Esophagus mucosa (tissue), 1 donor: ENCODE measurements around the gene ZNF165. TPM values are rescaled to one million over a fixed set of nuclear protein-coding genes. Genes with fewer than 3 reads are reported as not detected.
"Not testable (repeated sequence)": the region's sequence is repeated elsewhere in the genome, so short reads cannot be mapped to it uniquely, and the experiment has no call there.

Source experiments
- ATAC-seq: fragments of 200-7000 bp; cut with Tn5 transposase; one replicate; pipeline ENCODE4 v1.9.1; 2020
- total RNA-seq: library from RNA; stranded (reverse); gene quantifications from one replicate; pipeline ENCODE4 v1.2.4, GENCODE V29; 2023
- donor health status: DM: yes; HTN: yes; CAD: no.

The ZNF165 gene
- 3.0 TPM for total RNA-seq

DNA sequence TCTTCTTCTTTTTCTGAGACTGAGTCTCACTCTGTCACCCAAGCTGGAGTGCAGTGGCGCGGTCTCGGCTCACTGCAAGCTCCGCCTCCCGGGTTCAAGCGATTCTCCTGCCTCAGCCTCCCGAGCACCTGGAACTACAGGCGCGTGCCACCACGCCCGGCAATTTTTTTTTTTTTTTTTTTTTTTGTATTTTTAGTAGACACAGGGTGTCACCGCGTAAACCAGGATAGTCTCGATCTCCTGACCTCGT lies at the start of gene ZNF165:
Gene ZNF165 (plus strand): TSS at position 188 of the 250 bp plus-strand sequence. CDS start 4,913 bp downstream, outside the sequence.
- peak; percentile 32 for ATAC-seq

DNA sequence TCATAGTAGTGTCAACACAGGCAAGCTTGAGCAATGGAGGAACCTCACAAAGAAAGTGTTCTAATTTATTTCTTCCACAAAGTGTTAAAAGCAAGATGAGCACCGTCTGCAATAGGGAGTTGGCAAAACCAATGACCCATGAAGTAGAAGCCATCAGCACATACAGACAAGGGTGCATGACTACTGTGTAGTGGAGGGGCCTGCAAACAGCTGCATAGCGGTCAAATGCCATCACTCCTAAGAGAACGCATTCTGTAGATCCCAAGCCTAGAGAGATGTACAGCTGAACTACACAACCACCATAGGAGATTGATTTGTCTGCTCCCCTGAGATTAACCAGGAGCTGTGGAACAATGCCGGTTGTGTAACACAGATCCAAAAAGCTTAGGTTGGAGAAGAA lies 26.8 kb upstream of the ZNF165 start:
- ATAC-seq = no peak

DNA sequence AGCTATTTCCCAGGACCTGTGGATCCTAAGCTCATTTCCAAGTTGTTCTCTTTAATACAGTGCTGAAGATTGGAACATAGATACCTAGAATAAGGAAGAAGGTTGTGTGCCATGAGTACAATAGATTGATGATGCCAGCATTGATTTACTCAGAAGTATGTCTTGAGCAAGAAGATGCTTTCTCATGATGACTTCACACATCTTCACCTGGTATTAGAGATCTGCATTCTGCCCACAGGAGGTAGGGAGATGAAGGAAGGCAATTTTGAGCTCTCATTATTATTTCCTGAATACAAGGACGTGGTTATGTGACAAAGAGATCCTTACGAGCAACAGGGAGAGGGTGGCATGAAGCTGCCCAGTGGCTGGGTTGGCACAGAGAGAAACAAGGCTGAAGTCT lies 20.0 kb upstream of the ZNF165 start:
- ATAC-seq = no peak

DNA sequence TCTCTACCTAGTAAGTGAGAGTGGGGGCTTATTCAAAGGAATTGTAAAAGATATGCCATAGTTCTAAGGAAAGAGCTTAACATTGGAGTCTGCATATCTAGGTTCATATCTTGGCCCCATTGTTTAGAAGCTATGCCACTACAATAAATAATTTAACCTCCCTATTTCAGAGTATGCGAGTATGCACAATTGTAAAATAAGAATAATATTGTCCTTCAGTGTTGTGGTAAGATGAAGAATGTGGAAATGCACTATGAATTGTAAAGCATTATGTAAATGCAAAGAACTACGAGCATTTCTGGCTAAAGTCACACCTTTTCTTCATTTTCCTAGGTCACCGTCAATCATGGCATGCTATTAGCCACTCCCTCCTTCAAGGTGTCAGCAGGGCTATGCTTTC lies 16.1 kb upstream of the ZNF165 start:
- ATAC-seq = no peak

DNA sequence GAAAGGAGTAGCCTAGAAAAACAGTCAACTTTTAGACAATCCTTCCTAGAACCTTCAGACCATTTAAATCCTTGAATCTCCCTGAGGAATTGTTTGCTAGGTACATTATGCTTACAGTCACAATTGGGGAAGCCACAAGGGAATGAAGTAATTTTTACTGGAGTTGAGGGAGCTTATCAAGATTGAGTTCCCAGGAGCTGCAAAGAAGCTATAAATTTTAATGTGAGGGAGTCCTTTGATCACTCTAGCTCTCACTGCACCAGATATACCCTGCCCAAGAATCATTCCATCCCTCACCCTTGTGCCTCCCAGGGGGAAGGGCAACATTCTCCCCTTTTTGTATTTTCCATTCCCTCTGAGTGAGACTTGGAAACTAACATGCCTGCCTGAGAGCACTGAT lies 12.3 kb upstream of the ZNF165 start:
- no peak for ATAC-seq

DNA sequence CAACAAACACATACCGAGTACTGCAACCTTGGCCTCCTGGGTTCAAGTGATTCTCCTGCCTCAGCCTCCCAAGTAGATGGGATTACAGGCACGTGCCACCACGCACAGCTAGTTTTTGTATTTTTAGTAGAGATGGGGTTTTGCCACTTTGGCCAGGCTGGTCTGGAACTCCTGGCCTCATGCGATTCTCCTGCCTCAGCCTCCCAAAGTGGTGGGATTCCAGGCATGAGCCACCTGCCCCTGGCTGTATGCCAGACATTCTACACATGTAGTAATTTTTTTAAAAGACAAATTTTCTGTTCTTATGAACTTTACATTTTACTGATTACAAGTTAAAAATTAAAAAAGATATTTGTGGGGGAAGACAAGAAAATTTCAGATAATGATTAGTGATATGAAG lies 9.4 kb upstream of the ZNF165 start:
- not testable (repeated sequence) for ATAC-seq

DNA sequence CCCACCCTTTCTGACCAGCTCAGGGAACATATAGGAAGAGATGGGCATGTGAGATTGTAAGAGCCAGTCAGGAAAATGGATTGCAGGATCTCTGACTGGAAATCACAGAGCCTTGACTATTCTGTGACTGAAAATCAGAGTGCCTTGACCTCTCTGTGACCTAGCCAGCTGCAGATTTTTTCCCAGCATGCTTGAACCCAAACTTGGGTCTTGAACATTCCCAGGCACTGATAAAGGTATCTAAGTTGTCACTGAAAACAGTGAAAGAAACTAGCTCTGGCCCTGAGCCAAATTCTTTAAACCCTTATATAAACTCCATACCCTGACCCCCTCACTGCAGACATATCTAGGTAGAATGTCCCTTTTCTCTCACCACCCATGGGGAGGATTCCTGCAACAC lies 2.3 kb upstream of the ZNF165 start:
- ATAC-seq = no peak

DNA sequence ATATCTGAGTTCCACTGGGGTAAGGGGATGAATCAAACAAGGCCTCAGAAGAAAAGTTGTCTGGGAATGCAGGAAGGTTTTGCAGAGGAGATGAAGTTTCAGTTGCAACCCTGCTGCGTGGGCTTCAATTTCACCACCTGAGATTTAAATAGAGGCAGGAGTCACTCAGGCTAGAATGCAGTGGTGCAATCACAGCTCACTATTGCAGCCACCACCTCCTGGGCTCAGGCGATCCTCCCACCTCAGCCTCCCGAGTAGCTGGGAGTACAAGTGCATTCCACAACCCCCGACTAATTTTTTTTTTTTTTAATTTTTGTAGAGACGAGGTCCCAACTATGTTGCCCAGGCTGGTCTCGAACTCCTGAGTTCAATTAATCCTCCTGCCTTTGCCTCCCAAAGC lies 1.5 kb upstream of the ZNF165 start:
- no peak for ATAC-seq

DNA sequence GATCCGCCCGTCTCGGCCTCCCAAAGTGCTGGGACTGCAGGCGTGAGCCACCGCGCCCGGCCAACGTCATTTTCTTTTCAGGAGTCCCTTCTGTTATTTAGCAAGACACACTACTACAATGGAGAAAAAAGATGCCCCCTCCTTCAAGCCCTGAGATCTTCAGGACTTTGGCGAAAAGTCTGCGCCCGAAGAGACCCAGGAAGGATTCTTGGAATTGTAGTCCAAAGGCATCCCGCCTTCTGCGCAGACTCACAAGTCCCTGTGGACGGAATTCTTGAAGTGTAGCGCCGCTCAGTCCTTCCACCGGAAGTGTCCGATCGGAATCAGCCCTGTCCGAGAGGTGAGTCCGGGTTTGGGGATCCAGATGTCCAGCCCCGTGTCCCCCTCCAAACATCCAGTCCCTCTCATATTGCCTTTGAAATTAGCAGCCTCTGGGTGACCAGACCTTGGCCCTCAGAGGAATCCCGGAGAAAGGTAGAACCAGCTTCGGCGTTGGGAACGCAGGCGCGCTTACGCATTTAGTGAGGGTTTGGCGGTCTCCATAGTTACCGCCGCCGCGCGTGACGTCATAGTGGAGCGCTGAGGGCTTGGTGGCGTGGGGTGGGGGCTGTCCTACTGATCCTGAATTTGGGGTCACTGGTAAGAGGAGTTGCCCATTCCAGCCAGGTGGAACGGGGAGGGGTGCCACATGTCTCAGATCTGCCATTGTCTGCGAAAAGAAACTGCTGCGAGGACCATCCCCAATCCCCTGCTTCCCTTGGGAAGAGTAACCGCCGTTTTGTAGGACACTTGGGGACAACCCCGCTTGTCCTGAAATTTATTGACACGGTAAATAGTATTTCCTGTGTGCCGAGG lies 490 bp downstream of the ZNF165 start:
- peak; percentile 95 for ATAC-seq

DNA sequence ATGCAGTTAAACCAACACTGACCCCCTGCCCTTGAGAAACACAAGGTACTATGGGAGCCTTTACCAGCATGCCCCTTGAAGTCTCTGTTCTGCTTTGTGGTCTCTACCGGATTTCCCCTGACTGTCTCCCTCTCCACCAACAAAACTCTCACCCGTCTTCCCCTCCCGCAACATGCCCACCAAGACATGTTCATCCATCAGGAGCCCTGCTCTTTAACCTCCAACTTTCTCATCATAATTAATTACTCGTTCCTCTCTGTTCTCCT lies 1.1 kb downstream of the ZNF165 start:
- peak; percentile 11 for ATAC-seq

DNA sequence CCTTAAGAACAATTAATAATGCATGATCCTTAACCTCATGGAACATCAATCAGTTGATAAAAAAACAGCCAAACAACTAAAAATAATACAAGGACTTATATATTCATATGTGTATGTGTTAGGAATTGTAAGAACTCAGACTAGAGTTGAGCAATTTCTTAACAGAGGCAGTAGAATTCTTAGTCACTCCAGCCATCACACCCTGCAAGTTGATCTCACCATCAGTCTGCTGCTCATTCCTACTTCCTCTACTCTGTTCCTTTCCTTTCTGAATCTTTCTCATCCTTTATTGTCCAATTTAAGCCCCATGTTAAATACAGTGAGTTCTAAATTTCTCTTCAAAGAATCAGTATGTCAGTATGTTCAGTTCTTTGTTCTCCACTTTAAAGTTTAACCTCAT lies 2.6 kb downstream of the ZNF165 start:
- ATAC-seq = no peak

DNA sequence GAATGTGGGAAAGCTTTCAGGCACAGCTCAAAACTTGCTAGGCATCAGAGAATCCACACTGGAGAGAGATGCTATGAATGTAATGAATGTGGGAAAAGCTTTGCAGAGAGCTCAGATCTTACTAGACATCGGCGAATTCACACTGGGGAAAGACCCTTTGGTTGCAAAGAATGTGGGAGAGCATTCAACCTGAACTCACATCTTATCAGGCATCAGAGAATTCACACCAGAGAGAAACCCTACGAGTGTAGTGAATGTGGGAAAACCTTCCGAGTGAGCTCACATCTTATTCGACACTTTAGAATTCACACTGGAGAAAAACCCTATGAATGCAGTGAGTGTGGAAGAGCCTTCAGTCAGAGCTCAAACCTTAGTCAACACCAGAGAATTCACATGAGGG lies 8.7 kb downstream of the ZNF165 start:
- ATAC-seq = no peak

DNA sequence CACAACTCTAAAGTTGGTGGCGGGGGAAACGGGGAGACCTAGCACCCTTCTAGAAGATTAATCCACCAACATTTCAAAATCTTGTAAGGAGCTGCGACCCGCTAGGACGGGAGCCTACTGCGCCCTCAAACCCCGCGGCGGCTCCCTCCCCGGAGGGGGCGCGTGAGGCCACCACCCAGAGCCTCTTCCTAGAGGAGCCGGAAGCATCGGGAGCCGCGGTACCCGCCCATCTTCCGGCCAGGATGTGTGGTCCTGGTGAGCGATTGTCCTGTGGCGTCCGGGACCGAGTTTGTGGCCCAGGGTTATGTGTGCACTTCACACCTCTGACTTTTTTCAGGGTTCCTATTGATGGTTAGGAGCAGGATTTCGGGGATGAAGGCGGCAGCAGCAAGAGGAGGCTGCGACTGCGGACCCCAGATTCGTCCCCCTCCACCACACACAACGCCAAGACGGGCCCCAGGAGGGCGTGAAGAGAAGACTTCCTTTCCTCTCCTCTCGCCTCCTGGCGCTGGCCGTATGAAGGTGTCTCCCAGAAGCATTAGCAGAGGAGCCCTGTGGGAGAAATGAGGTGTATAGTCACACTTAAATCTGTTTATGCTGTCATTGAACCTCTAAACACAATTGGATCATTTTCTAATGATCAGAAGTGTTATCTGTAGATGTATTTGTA lies 10.7 kb downstream of the ZNF165 start:
- no peak for ATAC-seq

DNA sequence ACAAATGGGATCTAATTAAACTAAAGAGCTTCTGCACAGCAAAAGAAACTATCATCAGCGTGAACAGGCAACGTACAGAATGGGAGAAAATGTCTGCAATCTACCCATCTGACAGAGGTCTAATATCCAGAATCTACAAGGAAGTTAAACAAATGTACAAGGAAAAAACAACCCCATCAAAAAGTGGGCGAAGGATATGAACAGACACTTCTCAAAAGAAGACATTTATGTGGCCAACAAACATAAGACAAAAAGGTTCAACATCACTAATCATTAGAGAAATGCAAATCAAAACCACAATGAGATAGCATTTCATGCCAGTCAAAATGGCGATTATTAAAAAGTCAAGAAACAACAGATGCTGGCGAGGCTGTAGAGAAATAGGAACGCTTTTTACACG lies 21.9 kb downstream of the ZNF165 start:
- not testable (repeated sequence) for ATAC-seq

DNA sequence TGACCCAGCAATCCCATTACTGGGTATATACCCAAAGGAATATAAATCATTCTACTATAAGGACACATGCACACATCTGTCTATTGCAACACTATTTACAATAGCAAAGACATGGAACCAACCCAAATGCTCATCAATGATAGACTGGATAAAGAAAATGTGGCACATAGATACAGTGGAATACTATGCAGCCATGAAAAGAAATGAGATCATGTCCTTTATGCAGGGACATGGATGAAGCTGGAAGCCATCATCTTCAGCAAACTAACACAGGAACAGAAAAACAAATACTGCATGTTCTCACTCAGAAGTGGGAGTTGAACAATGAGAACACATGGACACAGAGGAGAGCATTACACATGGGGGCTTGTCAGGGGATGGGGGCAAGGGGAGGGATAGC lies 22.3 kb downstream of the ZNF165 start:
- ATAC-seq = not testable (repeated sequence)

DNA sequence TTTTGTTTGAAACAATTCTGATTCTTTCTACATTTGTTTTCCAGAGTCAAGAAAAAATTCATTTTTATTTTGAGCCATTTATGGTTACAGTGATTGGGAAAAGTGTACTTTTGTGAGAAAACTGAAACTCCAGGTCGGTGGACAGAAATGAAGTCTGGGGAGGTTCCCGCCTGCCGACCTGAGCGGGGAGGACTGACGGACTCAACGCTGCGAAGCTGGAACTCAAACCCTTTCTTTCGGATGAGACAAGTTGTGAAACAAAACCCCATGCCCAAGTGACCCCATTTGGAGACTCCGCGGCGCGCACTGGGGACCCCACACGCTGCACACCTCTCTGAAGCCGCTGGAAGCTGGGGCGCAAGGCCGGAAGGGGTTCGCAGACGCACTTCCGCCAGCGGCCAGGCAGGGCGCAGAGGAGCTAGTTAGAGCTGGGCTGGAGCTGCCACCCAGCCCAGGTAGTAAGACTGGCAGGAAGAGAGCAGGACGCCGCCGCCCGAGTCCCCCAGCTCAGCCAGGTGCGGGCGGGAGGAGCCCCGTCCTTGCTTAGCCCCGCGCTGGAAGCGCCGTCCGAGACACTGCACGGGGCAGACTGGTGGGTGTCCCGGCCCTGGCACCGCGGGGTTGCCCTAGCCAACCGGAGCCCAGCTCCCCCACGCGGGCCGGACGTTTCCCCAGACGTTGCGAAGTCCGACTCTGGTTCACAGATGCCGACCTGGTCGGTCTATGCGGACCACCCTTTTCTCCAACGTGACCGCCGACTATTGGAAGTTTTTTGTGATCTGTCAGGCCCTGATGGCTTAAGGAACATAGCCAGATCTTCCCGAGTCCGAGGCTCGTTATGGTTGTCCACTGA lies 24.2 kb downstream of the ZNF165 start:
- peak; percentile 100 for ATAC-seq

DNA sequence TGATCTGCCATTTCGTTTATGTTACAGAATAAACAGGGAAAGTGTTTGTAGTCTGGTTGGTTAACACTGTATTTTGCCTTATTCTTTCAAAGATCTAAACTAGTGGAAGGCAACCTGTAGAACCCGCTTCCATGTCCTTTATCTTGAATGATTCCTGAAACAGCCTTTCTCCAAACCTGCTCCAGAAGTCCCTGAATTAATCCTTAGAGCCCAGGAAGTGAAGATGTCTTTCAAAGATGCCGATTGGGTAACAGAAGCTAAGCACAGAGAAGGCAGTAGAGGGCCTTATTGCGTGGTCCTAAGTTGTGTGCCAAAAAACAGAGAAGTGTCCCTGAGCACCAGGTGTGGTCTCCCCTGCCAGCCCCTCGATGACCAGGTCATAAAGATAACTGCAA lies 24.9 kb downstream of the ZNF165 start:
- peak; percentile 20 for ATAC-seq

DNA sequence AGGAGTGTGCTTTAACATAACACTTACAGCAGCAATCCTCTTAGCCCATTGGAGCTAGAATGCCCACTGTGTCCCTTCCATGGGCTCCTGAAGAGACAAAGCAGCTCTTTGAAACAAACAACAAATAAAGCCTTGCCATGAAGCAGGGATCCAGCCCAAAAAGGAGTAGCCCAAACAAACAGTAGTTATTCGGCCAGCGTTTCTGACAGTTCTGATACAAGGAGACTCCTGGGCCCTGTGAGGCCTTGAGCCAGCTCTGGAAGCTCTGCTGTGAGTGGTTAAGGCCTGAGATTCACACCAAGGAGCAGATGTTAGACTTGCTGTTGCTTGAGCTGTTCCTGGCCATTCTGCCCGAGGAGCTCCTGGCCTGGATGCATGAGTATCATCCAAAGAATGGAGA lies 27.1 kb downstream of the ZNF165 start:
- no peak for ATAC-seq

DNA sequence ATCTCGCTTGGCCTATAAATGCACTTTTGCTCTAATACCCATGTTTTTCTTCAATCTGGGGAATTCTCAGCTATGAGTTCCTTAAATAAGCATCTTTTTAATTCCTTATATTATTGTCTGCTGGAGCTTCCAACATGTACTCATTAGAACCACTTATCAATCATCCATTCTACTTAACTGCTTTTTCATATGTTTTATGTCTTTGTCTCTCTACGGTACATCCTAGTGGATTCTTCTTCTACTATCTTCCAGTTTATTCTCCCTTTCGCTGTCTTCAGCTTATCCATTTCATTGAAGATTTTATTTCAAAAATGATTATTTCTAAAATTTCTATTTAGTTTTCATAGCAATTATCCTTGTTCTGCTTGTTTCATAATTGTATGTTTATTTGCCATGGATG lies 31.6 kb downstream of the ZNF165 start:
- ATAC-seq = no peak

DNA sequence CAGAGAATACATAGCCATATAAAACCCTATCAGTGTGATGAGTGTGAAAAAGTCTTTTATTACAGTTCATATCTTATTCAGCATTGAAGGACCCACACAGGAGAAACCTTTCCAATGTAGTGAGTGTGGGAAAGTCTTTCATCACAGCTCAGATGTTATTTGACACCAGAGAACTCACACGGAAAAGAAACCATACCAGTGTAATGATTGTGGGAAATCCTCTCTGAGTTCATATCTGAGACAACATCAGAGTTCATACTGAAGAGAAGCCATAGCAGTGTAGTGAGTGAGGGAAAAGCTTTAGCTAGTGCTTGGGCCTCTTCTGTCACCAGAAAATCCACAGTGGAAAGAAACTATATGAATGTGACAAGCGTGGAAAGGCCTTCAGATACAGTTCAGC lies 35.4 kb downstream of the ZNF165 start:
- ATAC-seq = no peak

DNA sequence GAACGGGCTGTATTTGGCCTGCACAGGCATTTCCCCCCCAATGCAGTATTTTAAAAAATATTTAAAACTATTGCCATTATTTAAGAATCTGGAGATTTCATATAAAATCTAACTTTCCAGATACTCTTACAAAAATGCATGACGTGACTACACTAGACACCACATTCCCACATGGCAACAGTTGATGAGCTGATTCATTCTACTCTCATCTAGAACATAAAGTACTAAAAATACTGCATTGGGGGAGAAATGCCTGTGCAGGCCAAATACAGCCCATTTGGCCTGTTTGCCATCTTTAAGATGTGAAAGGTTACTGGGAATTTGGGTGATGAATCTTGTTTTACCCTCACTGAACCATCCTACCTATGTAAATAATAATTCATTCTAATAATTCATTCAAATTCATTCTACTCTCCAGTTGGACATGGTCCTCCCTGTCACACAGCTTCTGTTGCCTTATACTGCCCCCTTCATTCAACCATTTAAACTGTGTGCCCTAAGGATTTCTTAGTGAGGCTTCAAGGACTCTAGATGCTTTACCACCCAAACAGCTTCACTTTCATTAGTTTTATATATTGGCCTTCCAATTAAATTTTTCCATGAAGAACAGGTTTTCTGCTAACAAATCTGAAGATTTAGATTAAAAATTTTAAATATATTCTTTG lies 37.1 kb downstream of the ZNF165 start:
- no peak for ATAC-seq

DNA sequence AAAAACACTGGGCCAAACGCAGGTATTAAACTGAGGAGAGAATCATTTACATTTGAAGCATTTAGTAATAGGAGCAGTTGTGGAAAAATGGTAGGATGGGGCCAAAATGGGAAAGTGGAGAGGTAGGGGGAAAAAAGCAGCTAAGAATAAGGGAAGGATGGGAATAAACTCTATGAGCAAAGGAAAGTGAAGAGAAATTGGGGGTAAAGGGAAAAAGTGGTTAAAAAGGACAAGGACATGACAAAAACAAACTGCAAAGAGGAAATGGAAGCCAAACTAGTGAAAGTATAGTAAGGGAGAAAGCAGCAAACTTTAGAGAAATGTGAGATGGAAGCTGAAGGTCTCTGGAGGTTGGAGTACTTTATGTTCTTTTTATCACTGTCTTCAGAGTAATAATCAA lies 37.8 kb downstream of the ZNF165 start:
- ATAC-seq = no peak

DNA sequence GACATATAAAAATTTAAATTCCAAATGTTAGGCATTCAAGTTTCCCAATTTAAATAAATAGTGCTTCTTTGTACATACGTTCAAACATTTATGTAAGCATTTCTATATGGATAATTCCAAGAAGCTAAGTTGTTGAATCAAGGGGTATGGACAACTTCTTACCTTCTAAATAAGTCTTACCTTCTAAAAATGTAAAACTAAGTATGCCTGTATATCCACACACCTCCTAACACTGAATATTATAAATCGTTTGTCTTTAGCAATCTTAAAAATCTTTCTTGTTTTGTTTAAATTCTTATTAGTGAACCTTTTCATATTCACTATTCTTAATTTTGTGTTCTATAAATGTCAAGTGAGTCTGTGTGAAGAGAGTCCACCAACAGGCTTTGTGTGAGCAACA lies 41.5 kb downstream of the ZNF165 start:
- ATAC-seq = no peak
